Fibroblast of skin of back (primary cell): Measurements from ENCODE around the gene ARRB1.
A peak's percentile ranks its signal among the peaks of the same experiment; 100 is the strongest.
"Not testable (repeated sequence)": the region's sequence is repeated elsewhere in the genome, so short reads cannot be mapped to it uniquely, and the experiment has no call there.

Experiments used
- DNase-seq: peaks from one replicate; pipeline ENCODE4 v3.0.0-alpha.2; 2013

Gene ARRB1

GRCh38 chr11:75298191-75298975, 53.1 kb downstream of the ARRB1 start:
- no peak for DNase-seq

GRCh38 chr11:75293903-75294302, 57.6 kb downstream of the ARRB1 start:
- DNase-seq: no peak

- no peak for DNase-seq
These were observed 58.5 kb downstream of the ARRB1 start for GRCh38 chr11:75292943-75293342.

GRCh38 chr11:75291741-75292140, 59.7 kb downstream of the ARRB1 start:
- no peak for DNase-seq

GRCh38 chr11:75289919-75290318, 61.5 kb downstream of the ARRB1 start:
- DNase-seq: no peak

- no peak for DNase-seq
These were observed 62.0 kb downstream of the ARRB1 start for GRCh38 chr11:75289511-75289760.

- DNase-seq: no peak
These were observed 63.9 kb downstream of the ARRB1 start for GRCh38 chr11:75287579-75287978.

- DNase-seq: no peak
These were observed 64.5 kb downstream of the ARRB1 start for GRCh38 chr11:75286826-75287465.

GRCh38 chr11:75285776-75286360, 65.6 kb downstream of the ARRB1 start:
- DNase-seq: no peak

- DNase-seq: no peak
These were observed 68.0 kb downstream of the ARRB1 start for GRCh38 chr11:75283391-75283931.

- DNase-seq: no peak
These were observed 69.9 kb downstream of the ARRB1 start for GRCh38 chr11:75281469-75282095.

GRCh38 chr11:75280770-75281468, 70.5 kb downstream of the ARRB1 start:
- DNase-seq: no peak

GRCh38 chr11:75280227-75280701, 71.2 kb downstream of the ARRB1 start:
- DNase-seq: peak; percentile 64

- peak; percentile 29 for DNase-seq
These were observed 72.2 kb downstream of the ARRB1 start for GRCh38 chr11:75279273-75279672.

- no peak for DNase-seq
These were observed 73.3 kb downstream of the ARRB1 start for GRCh38 chr11:75277991-75278790.

- DNase-seq: no peak
These were observed 74.2 kb downstream of the ARRB1 start for GRCh38 chr11:75277211-75277805.

- DNase-seq: no peak
These were observed 74.8 kb downstream of the ARRB1 start for GRCh38 chr11:75276686-75277085.

GRCh38 chr11:75276186-75276585, 75.3 kb downstream of the ARRB1 start:
- no peak for DNase-seq

- peak; percentile 13 for DNase-seq
These were observed 75.9 kb downstream of the ARRB1 start for GRCh38 chr11:75275581-75275980.

- not testable (repeated sequence) for DNase-seq
These were observed 76.7 kb downstream of the ARRB1 start for GRCh38 chr11:75274716-75275115.
